Progenitor cell of endocrine pancreas (in vitro differentiated cells): ENCODE results near the gene DTD1. TPM values are rescaled to one million over a fixed set of nuclear protein-coding genes. Genes with fewer than 3 reads are reported as not detected.

Experiments used
- DNase-seq: peaks from one replicate; pipeline ENCODE4 v3.0.0; 2021; ENCODE audit warnings: low spot score; ENCODE audit not compliant: unreplicated experiment
- H3K27ac Mint-ChIP-seq: 2 replicates; pipeline ENCODE4 v1.8.0; 2021; ENCODE audit warnings: mild to moderate bottlenecking, moderate library complexity, mixed read lengths
- H3K27me3 Mint-ChIP-seq: 2 replicates; pipeline ENCODE4 v1.8.0; 2021; ENCODE audit warnings: mixed read lengths
- H3K36me3 Mint-ChIP-seq: 2 replicates; pipeline ENCODE4 v1.8.0; 2022; ENCODE audit warnings: mixed read lengths; ENCODE audit not compliant: insufficient read depth
- H3K4me1 Mint-ChIP-seq: 2 replicates; pipeline ENCODE4 v1.8.0; 2021; ENCODE audit warnings: low read depth, mixed read lengths
- H3K4me3 Mint-ChIP-seq: 2 replicates; pipeline ENCODE4 v1.8.0; 2021; ENCODE audit warnings: low read depth, mild to moderate bottlenecking, moderate library complexity, mixed read lengths
- H3K9me3 Mint-ChIP-seq: 2 replicates; pipeline ENCODE4 v1.8.0; 2021; ENCODE audit warnings: low read depth, mixed read lengths
- total RNA-seq: library from RNA; stranded (reverse); gene quantifications from 2 replicates; pipeline ENCODE4 v1.2.1, GENCODE V29; 2021
- TF ChIP-seq, protein P1 (sequence below): fragments of 200-600 bp; sonication (generic); IDR thresholded peaks from one replicate; pipeline ENCODE4 v1.5.0; 2021; ENCODE audit warnings: antibody characterized with exemption, mild to moderate bottlenecking; ENCODE audit not compliant: unreplicated experiment

The DTD1 gene
- total RNA-seq, 1 donor from 2014 or later = 26.8 TPM

DNA sequence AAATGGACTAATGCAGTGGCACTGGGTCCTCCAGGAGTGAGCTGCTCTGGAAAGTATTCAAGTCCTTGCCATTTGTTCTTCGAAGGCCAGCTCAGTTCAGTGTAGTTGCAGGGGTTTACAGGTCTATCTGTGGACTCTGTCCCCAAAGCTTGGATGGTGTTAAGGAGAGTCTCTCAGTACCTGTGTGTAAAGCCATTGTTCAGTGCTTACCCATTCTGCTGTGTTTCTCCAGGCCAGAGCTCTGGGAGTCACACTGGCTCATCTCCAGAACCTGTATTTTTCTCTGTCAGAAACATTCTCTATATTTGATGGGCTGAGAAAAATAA lies 66.6 kb downstream of the DTD1 start:
- Mint-ChIP-seq H3K4me1 (no peaks in the 10 kb centered on the region), H3K36me3 (peaks cover 1% of the 10 kb centered on the region), H3K27me3 (no peaks in the 10 kb centered on the region), H3K4me3 (no peak overlapping the region), H3K27ac (no peak overlapping the region), H3K9me3 (no peaks in the 10 kb centered on the region)
- no peak for DNase-seq
- TF ChIP-seq, protein P1, sequence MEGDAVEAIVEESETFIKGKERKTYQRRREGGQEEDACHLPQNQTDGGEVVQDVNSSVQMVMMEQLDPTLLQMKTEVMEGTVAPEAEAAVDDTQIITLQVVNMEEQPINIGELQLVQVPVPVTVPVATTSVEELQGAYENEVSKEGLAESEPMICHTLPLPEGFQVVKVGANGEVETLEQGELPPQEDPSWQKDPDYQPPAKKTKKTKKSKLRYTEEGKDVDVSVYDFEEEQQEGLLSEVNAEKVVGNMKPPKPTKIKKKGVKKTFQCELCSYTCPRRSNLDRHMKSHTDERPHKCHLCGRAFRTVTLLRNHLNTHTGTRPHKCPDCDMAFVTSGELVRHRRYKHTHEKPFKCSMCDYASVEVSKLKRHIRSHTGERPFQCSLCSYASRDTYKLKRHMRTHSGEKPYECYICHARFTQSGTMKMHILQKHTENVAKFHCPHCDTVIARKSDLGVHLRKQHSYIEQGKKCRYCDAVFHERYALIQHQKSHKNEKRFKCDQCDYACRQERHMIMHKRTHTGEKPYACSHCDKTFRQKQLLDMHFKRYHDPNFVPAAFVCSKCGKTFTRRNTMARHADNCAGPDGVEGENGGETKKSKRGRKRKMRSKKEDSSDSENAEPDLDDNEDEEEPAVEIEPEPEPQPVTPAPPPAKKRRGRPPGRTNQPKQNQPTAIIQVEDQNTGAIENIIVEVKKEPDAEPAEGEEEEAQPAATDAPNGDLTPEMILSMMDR = no peak

DNA sequence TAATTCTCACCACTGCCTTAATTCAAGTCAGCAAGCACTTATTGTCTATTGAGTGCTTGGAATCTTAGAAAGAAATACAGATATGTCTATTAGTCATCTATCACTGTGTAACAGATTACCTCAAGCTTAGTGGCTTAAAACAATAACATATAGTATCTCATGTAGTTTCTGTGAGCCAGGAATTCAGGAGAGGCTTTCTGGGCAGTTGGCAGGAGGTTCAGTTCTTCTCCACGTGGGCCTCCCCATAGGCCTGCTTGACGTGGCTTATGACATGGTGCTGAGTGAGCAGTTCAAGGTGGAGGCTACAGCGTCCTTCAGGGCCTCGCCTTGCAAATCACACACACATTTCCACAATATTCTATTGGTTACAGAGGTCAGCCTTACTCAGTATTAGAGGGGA lies 69.7 kb downstream of the DTD1 start:
- H3K4me3 Mint-ChIP-seq = no peak overlapping the region
- no peak for DNase-seq
- H3K9me3 Mint-ChIP-seq = no peaks in the 10 kb centered on the region
- no peaks in the 10 kb centered on the region for H3K27me3 Mint-ChIP-seq
- TF ChIP-seq, protein P1 = no peak
- no peak overlapping the region for H3K27ac Mint-ChIP-seq
- H3K36me3 Mint-ChIP-seq = peaks cover 1% of the 10 kb centered on the region
- H3K4me1 Mint-ChIP-seq = no peaks in the 10 kb centered on the region

DNA sequence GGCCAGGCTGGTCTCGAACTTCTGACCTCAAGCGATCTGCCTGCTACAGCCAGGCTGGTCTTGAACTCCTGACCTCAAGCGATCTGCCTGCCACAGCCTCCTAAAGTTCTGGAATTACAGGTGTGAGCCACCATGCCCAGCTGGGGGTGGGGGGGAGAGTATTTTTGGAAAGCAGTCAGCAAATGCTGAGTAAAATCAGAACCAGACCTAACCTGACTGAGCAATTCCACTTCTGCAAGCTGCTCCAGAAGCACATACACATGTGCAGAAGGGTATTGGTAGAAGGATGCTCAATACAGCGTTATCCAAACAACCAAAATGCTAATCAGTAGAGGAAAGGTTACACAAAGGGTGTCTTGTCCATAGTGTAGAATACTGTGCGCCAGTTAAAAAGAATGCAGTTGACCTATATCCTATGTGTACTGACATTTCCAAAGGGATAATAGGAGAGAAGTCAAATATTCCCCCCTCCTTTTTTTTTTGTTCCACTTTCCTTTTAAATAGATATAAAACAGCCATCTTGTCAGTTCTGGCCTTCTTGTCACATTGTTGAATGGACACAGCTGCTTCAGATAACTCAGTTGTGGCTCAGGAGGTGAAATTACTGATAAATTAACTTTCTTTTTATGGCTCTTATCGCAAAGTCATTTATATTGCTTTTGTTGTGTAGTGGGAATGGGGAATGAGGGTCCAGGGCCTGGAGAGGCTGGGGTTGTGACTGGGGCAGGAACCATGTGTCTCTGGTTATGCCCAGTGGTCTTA lies 74.6 kb downstream of the DTD1 start:
- Mint-ChIP-seq H3K36me3 (no peaks in the 10 kb centered on the region), H3K4me3 (no peak overlapping the region), H3K4me1 (no peaks in the 10 kb centered on the region), H3K27ac (no peak overlapping the region), H3K27me3 (no peaks in the 10 kb centered on the region), H3K9me3 (no peaks in the 10 kb centered on the region)
- no peak for DNase-seq
- TF ChIP-seq, protein P1 = no peak

DNA sequence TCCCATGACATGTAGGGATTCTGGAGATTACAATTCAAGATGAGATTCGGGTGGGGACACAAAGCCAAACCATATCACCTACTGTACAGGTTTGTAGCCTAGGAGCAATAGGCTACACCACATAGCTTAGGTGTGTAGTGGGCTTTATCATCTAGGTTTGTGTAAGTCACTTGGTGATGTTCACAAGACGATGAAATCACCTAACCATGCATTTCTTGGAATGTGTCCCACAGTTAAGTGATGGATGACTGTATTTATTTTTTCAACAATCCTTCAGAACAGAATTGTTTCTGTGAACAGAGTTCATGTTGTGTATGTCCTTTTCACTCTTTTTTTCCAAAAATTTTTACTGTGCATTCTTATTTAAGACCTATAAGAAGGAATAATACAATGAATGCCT lies 76.1 kb downstream of the DTD1 start:
- Mint-ChIP-seq H3K36me3 (no peaks in the 10 kb centered on the region), H3K4me3 (no peak overlapping the region), H3K9me3 (no peaks in the 10 kb centered on the region), H3K27ac (no peak overlapping the region), H3K27me3 (peaks cover 3% of the 10 kb centered on the region), H3K4me1 (no peaks in the 10 kb centered on the region)
- DNase-seq = no peak
- TF ChIP-seq, protein P1 = no peak

DNA sequence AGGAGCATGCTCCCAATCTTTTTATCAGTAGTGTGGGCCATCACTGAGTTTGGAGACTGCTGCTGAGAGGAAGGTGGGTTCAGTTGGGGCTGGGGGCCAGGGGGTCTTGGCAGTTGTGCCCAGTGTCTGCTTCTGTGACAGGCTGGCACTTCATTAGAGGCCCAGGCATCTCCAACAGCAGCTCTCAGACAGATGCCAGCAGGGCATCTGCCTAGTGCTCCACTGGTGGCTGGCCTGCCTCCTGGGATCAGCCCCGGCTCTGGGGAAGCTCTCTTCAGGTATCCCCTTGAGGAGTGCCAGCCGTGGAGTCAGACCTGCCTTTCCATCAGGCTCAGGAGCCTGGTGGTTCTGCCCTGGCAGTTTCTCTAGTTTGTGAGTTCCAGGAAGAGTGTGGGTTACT lies 77.3 kb downstream of the DTD1 start:
- no peak for DNase-seq
- Mint-ChIP-seq H3K27me3 (peaks cover 3% of the 10 kb centered on the region), H3K4me3 (no peak overlapping the region), H3K27ac (peak overlapping the region; percentile 18), H3K4me1 (peaks cover 6% of the 10 kb centered on the region), H3K9me3 (no peaks in the 10 kb centered on the region), H3K36me3 (no peaks in the 10 kb centered on the region)
- TF ChIP-seq, protein P1 = no peak
